GM12878 (cell line): Measurements from ENCODE around the gene USP10. TPM values are rescaled to one million over a fixed set of nuclear protein-coding genes. Genes with fewer than 3 reads are reported as not detected.

Source experiments
- ATAC-seq: fragments of 200-7000 bp; cut with Tn5 transposase; 3 replicates; pipeline ENCODE4 v1.9.1; 2020; ENCODE audit warnings: mild to moderate bottlenecking, moderate library complexity
- BruUV-seq: library from RNA; stranded (reverse); fragments of 400-500 nt; replicated peaks from 2 replicates; lab custom pipeline; 2021; lab: Mats Ljungman, UMichigan
- CTCF ChIA-PET: fragments of 300-600 bp; sonication (Branson Sonifier 250); formaldehyde crosslinking; extraction: SDS; loops from one replicate; lab custom pipeline; 2021; ENCODE audit warnings: inconsistent platforms; lab: Yijun Ruan, JAX
- POLR2A ChIA-PET: fragments of 350-600 bp; formaldehyde crosslinking; extraction: SDS; loops from one replicate; lab custom pipeline; 2021; ENCODE audit warnings: inconsistent platforms; lab: Charles Lee
- RAD21 ChIA-PET: fragments of 300-600 bp; sonication (Branson Sonifier 250); formaldehyde crosslinking; loops from one replicate; lab custom pipeline; 2023; ENCODE audit warnings: antibody characterized with exemption; ENCODE audit not compliant: unreplicated experiment; lab: Charles Lee
- SMC1A ChIA-PET: fragments of 300-600 bp; sonication (Branson Sonifier 250); formaldehyde crosslinking; loops from one replicate; lab custom pipeline; 2023; ENCODE audit not compliant: unreplicated experiment, uncharacterized antibody; lab: Charles Lee
- DNase-seq: peaks from one replicate; pipeline ENCODE4 v3.0.0-alpha.2; 2011; ENCODE audit warnings: low read depth, low spot score
- FAIRE-seq: peaks from 3 replicates; lab custom pipeline; 2011; peaks lifted over from hg19 to GRCh38; lab: Jason Lieb, UNC
- H2AFZ ChIP-seq: 2 replicates; pipeline ENCODE4 v1.6.0; 2011; ENCODE audit warnings: low read depth, low read length, control low read depth; ENCODE audit not compliant: control insufficient read depth
- H3K27ac ChIP-seq: 2 replicates; pipeline ENCODE4 v1.5.1; 2011; ENCODE audit warnings: control low read depth; ENCODE audit not compliant: control insufficient read depth, insufficient read depth
- H3K27me3 ChIP-seq, 2 experiments: replicated peaks in 1 of 2; 2 replicates each; pipeline versions ENCODE4 v1.6.0 to v1.6.1; 2011; ENCODE audit warnings: low read length in 1 of 2; ENCODE audit not compliant: control insufficient read depth in 2 of 2, insufficient read depth in 2 of 2
- H3K36me3 ChIP-seq, 2 experiments: 2 replicates each; pipeline ENCODE4 v1.5.1; 2011; ENCODE audit warnings: low read length in 1 of 2; ENCODE audit not compliant: control insufficient read depth in 2 of 2, insufficient read depth in 2 of 2
- H3K4me1 ChIP-seq: 2 replicates; pipeline ENCODE4 v1.6.1; 2011; ENCODE audit warnings: mild to moderate bottlenecking, low read length, moderate library complexity, mixed read lengths; ENCODE audit not compliant: control insufficient read depth, insufficient read depth
- H3K4me2 ChIP-seq: 2 replicates; pipeline ENCODE4 v1.6.0; 2011; ENCODE audit warnings: control low read depth; ENCODE audit not compliant: control insufficient read depth, insufficient read depth
- H3K4me3 ChIP-seq: fragments of 200-600 bp; sonication (generic); 2 replicates; pipeline ENCODE4 v1.5.1; 2016
- H3K79me2 ChIP-seq: 2 replicates; pipeline ENCODE4 v1.6.0; 2011; ENCODE audit warnings: low read length; ENCODE audit not compliant: control insufficient read depth, insufficient read depth
- H3K9ac ChIP-seq: 2 replicates; pipeline ENCODE4 v1.8.0; 2011; ENCODE audit warnings: low read length, control low read depth, mixed read lengths; ENCODE audit not compliant: control insufficient read depth, insufficient read depth
- H3K9me3 ChIP-seq: replicated peaks from 3 replicates; pipeline ENCODE4 v1.5.1; 2011; ENCODE audit warnings: mild to moderate bottlenecking, low read length; ENCODE audit not compliant: control insufficient read depth, insufficient read depth
- H4K20me1 ChIP-seq: 2 replicates; pipeline ENCODE4 v1.6.0; 2011; ENCODE audit not compliant: control insufficient read depth, insufficient read depth
- BRCA1 ChIP-seq: IDR thresholded peaks from 2 replicates; pipeline ENCODE4 v1.6.1; 2011; ENCODE audit warnings: low read depth, low read length, improper control_type of control experiment
- GATAD2B ChIP-seq: fragments of 450-650 bp; conservative IDR thresholded peaks from 2 replicates; pipeline ENCODE4 v1.6.1; 2017; ENCODE audit warnings: low read depth, mild to moderate bottlenecking, moderate library complexity
- MTA2 ChIP-seq: fragments of 450-650 bp; IDR thresholded peaks from 2 replicates; pipeline ENCODE4 v1.6.1; 2016; ENCODE audit warnings: low read depth, mild to moderate bottlenecking, moderate library complexity
- MYB ChIP-seq: fragments of 150-350 bp; IDR thresholded peaks from 2 replicates; pipeline ENCODE4 v1.6.1; 2014; ENCODE audit warnings: mild to moderate bottlenecking, low read depth, low read length, borderline replicate concordance
- POLR2A ChIP-seq: IDR thresholded peaks from 2 replicates; pipeline ENCODE4 v1.6.1; 2011; ENCODE audit warnings: low read depth, mild to moderate bottlenecking, low read length
- POLR2AphosphoS5 ChIP-seq: IDR thresholded peaks from 2 replicates; pipeline ENCODE4 v1.6.1; 2011; ENCODE audit warnings: mild to moderate bottlenecking, low read length, inconsistent platforms
- SMARCA5 ChIP-seq: fragments of 450-650 bp; IDR thresholded peaks from 2 replicates; pipeline ENCODE4 v1.6.1; 2017; ENCODE audit warnings: mild to moderate bottlenecking
- ZBTB40 ChIP-seq: fragments of 450-650 bp; IDR thresholded peaks from 2 replicates; pipeline ENCODE4 v1.6.1; 2016; ENCODE audit warnings: mild to moderate bottlenecking, moderate library complexity, borderline replicate concordance
- ZNF384 ChIP-seq: IDR thresholded peaks from 2 replicates; pipeline ENCODE4 v1.6.1; 2012; ENCODE audit warnings: low read depth, mild to moderate bottlenecking, low read length, improper control_type of control experiment, borderline replicate concordance
- ZNF622 ChIP-seq: fragments of 450-650 bp; IDR thresholded peaks from 2 replicates; pipeline ENCODE4 v1.6.1; 2017; ENCODE audit warnings: mild to moderate bottlenecking, inconsistent platforms
- WGBS: methylation state at CpG from one replicate; pipeline ENCODE4 v1.1.6; 2016; ENCODE audit warnings: low lambda C conversion rate; ENCODE audit not compliant: insufficient replicate concordance, insufficient coverage; ENCODE audit errors: missing lambda C conversion rate; 5-methylcytosine and 5-hydroxymethylcytosine counted together
- in situ Hi-C: fragments of 300-500 bp; cut with MboI; formaldehyde crosslinking; loops from 9 replicates; pipeline ENCODE4 v1.14.3; 2018; ENCODE audit warnings: mixed read lengths
- intact Hi-C: fragments of 100-400 bp; cut with micrococcal nuclease; formaldehyde crosslinking; loops from one replicate; pipeline ENCODE4 v1.14.2; 2022; ENCODE audit not compliant: unreplicated experiment
- polyA plus RNA-seq, 11 experiments: library from polyadenylated mRNA; depleted of rRNA in 4 of 11; unstranded in 6 of 11; stranded (reverse) in 5 of 11; fragments of >200 nt; fragmentation: Nextera tagmentation in 4 of 11; fragmentation: Illumina TruSeq in 1 of 11; extraction: Ambion mirVana in 4 of 11; extraction: Trizol in 1 of 11; gene quantifications; 1 replicate in 1 of 11; 2 replicates in 10 of 11; pipeline versions ENCODE4 v1.2.1 to v1.2.3, GENCODE V29; 2011 to 2016; ENCODE audit warnings: inconsistent platforms in 2 of 11, missing spikeins in 2 of 11, low read depth in 1 of 11
- total RNA-seq, 4 experiments: library from RNA; depleted of rRNA in 3 of 4; stranded (reverse); fragments of >200 nt in 3 of 4; fragmentation: Illumina TruSeq in 1 of 4; extraction: Trizol in 1 of 4; gene quantifications; 2 replicates each; pipeline versions ENCODE4 v1.2.1 to v1.2.3, GENCODE V29; 2013 to 2021
- TF ChIP-seq, protein P1 (sequence below): IDR thresholded peaks from 2 replicates; pipeline ENCODE4 v1.6.1; 2012; ENCODE audit warnings: low read depth, low read length, improper control_type of control experiment
- TF ChIP-seq, protein P2 (sequence below): fragments of 450-650 bp; IDR thresholded peaks from 2 replicates; pipeline ENCODE4 v1.6.1; 2017; ENCODE audit warnings: mild to moderate bottlenecking, moderate library complexity

USP10 gene
- total and polyA plus RNA-seq, 10 of the 15 experiments (the other 5 are each of a cell fraction or from before 2014, with no cell fraction given) = 46.1 to 160 (median 105) TPM

DNA sequence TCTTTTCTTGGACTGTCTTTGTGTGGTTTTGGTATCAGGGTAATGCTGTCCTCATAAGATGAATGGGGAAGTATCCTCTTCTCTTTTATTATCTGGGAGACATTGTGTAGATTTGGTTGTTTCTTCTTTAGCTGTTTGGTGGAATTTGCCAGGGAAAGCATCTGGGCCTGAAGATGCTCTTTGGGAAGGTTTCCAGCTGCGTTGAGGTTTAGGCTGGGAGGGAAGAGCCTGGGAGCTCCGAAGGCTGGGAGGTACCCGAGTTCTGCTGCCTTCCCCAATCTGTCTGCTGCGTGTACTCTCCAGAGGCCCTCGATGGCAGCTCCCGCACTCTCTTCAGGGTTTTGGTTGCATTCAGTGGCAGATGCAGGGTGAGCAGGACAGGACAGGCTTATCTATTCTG, 94.4 kb downstream of the USP10 start (continued):
- no peak for TF ChIP-seq ZBTB40
- TF ChIP-seq, protein P1, sequence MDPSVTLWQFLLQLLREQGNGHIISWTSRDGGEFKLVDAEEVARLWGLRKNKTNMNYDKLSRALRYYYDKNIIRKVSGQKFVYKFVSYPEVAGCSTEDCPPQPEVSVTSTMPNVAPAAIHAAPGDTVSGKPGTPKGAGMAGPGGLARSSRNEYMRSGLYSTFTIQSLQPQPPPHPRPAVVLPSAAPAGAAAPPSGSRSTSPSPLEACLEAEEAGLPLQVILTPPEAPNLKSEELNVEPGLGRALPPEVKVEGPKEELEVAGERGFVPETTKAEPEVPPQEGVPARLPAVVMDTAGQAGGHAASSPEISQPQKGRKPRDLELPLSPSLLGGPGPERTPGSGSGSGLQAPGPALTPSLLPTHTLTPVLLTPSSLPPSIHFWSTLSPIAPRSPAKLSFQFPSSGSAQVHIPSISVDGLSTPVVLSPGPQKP = no peak
- TF ChIP-seq GATAD2B = no peak

- H3K4me3 ChIP-seq = no peak overlapping the region
- H3K4me2 ChIP-seq = no peak overlapping the region
- H3K9ac ChIP-seq = no peak overlapping the region
- 93% methylated on average over 19 of the region's 19 CpGs for WGBS
- CTCF ChIA-PET = interaction anchor here (0.8 kb wide), 1 partner anchor 177 kb away, joined by 3 read pairs; no protein-coding TSS in a partner anchor
- FAIRE-seq (no peak), DNase-seq (no peak), ATAC-seq (no peak)
- H3K36me3 ChIP-seq = no peaks in the 10 kb centered on the region
- intact Hi-C loops (no loop called here), in situ Hi-C loops (no loop called here)
- H3K4me1 ChIP-seq = no peaks in the 10 kb centered on the region
- POLR2A ChIA-PET = no interaction called here
- no peaks in the 10 kb centered on the region for H4K20me1 ChIP-seq
- no TSS peak for BruUV-seq
- H3K9me3 ChIP-seq = no peaks in the 10 kb centered on the region
- H3K27me3 ChIP-seq = no peaks in the 10 kb centered on the region
- RAD21 ChIA-PET = no interaction called here
- H3K27ac ChIP-seq = no peak overlapping the region
- no peaks in the 10 kb centered on the region for H3K79me2 ChIP-seq
- no peak overlapping the region for H2AFZ ChIP-seq
- SMC1A ChIA-PET = no interaction called here
- no peak for TF ChIP-seq ZNF622
- no peak for TF ChIP-seq POLR2A
- TF ChIP-seq MYB = no peak
- no peak for TF ChIP-seq POLR2AphosphoS5
- TF ChIP-seq BRCA1 = no peak
- TF ChIP-seq SMARCA5 = no peak
- TF ChIP-seq MTA2 = no peak
- TF ChIP-seq, protein P2, sequence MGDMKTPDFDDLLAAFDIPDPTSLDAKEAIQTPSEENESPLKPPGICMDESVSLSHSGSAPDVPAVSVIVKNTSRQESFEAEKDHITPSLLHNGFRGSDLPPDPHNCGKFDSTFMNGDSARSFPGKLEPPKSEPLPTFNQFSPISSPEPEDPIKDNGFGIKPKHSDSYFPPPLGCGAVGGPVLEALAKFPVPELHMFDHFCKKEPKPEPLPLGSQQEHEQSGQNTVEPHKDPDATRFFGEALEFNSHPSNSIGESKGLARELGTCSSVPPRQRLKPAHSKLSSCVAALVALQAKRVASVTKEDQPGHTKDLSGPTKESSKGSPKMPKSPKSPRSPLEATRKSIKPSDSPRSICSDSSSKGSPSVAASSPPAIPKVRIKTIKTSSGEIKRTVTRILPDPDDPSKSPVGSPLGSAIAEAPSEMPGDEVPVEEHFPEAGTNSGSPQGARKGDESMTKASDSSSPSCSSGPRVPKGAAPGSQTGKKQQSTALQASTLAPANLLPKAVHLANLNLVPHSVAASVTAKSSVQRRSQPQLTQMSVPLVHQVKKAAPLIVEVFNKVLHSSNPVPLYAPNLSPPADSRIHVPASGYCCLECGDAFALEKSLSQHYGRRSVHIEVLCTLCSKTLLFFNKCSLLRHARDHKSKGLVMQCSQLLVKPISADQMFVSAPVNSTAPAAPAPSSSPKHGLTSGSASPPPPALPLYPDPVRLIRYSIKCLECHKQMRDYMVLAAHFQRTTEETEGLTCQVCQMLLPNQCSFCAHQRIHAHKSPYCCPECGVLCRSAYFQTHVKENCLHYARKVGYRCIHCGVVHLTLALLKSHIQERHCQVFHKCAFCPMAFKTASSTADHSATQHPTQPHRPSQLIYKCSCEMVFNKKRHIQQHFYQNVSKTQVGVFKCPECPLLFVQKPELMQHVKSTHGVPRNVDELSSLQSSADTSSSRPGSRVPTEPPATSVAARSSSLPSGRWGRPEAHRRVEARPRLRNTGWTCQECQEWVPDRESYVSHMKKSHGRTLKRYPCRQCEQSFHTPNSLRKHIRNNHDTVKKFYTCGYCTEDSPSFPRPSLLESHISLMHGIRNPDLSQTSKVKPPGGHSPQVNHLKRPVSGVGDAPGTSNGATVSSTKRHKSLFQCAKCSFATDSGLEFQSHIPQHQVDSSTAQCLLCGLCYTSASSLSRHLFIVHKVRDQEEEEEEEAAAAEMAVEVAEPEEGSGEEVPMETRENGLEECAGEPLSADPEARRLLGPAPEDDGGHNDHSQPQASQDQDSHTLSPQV = no peak
- no peak for TF ChIP-seq ZNF384
These were observed 94.8 kb downstream of the USP10 start for GRCh38 chr16:84794626-84795025.
